H1 (cell line): Measurements from ENCODE around the gene PSORS1C2. TPM values are rescaled to one million over a fixed set of nuclear protein-coding genes. Genes with fewer than 3 reads are reported as not detected.

Experiments used
- CTCF ChIA-PET: fragments of 300-600 bp; sonication (Branson Sonifier 250); formaldehyde crosslinking; loops from one replicate; lab custom pipeline; 2021; ENCODE audit not compliant: partially characterized antibody; lab: Charles Lee
- POLR2A ChIA-PET: fragments of 300-600 bp; sonication (Branson Sonifier 250); formaldehyde crosslinking; loops from one replicate; lab custom pipeline; 2021; ENCODE audit warnings: inconsistent platforms; ENCODE audit not compliant: partially characterized antibody; lab: Charles Lee
- DNase-seq, 2 experiments: peaks; one replicate each; pipeline versions ENCODE4 v3.0.0 to v3.0.0-alpha.2; 2010 to 2022; ENCODE audit warnings: low spot score in 2 of 2, low read depth in 1 of 2, mixed read lengths in 1 of 2
- FAIRE-seq: peaks from 2 replicates; lab custom pipeline; 2011; peaks lifted over from hg19 to GRCh38; lab: Jason Lieb, UNC
- H2AFZ ChIP-seq: 2 replicates; pipeline ENCODE4 v1.8.1; 2012; ENCODE audit warnings: low read length, inconsistent platforms
- H2AK5ac ChIP-seq: 2 replicates; pipeline ENCODE4 v1.6.1; 2013; ENCODE audit warnings: low read depth, low read length
- H2BK120ac ChIP-seq: replicated peaks from 2 replicates; pipeline ENCODE3; 2013; ENCODE audit warnings: low read depth, low read length, inconsistent platforms
- H2BK12ac ChIP-seq: 2 replicates; pipeline ENCODE4 v1.6.1; 2013; ENCODE audit warnings: low read depth, low read length
- H2BK15ac ChIP-seq: 2 replicates; pipeline ENCODE4 v1.6.1; 2013; ENCODE audit warnings: low read length
- H2BK20ac ChIP-seq: 2 replicates; pipeline ENCODE4 v1.6.1; 2013; ENCODE audit warnings: low read length
- H2BK5ac ChIP-seq: 2 replicates; pipeline ENCODE4 v1.6.1; 2013; ENCODE audit warnings: low read depth, low read length
- H3K14ac ChIP-seq: 2 replicates; pipeline ENCODE4 v1.6.1; 2013; ENCODE audit warnings: inconsistent platforms; ENCODE audit not compliant: insufficient read length
- H3K18ac ChIP-seq: 2 replicates; pipeline ENCODE4 v1.6.1; 2013; ENCODE audit warnings: low read length; ENCODE audit errors: extremely low read depth
- H3K23ac ChIP-seq: 2 replicates; pipeline ENCODE4 v1.6.1; 2013; ENCODE audit warnings: inconsistent platforms; ENCODE audit not compliant: insufficient read length
- H3K23me2 ChIP-seq: 2 replicates; pipeline ENCODE4 v1.6.1; 2013; ENCODE audit warnings: low read depth, low read length
- H3K27ac ChIP-seq: 2 replicates; pipeline ENCODE4 v1.6.1; 2011; ENCODE audit warnings: low read depth, low read length, inconsistent platforms
- H3K27me3 ChIP-seq, 4 experiments: replicated peaks in 1 of 4; 1 replicate in 1 of 4; 2 replicates in 3 of 4; pipeline versions ENCODE4 v1.6.1 to v1.8.1; 2011 to 2013; ENCODE audit warnings: low read length in 3 of 4, mild to moderate bottlenecking in 3 of 4, inconsistent platforms in 2 of 4, mixed read lengths in 2 of 4, moderate library complexity in 1 of 4; ENCODE audit not compliant: control insufficient read depth in 3 of 4, insufficient read depth in 3 of 4; ENCODE audit errors: extremely low read depth in 1 of 4
- H3K36me3 ChIP-seq, 4 experiments: 2 replicates each; pipeline versions ENCODE4 v1.6.1 to v1.8.1; 2011 to 2013; ENCODE audit warnings: mild to moderate bottlenecking in 4 of 4, low read length in 3 of 4, moderate library complexity in 2 of 4, control low read depth in 1 of 4, inconsistent platforms in 1 of 4; ENCODE audit not compliant: insufficient read depth in 4 of 4, control insufficient read depth in 2 of 4
- H3K4ac ChIP-seq: replicated peaks from 2 replicates; pipeline ENCODE3; 2013; ENCODE audit warnings: low read length, low read depth, mixed read lengths, inconsistent platforms; ENCODE audit not compliant: insufficient read length
- H3K4me1 ChIP-seq, 4 experiments: replicated peaks in 1 of 4; 1 replicate in 1 of 4; 2 replicates in 3 of 4; pipeline versions ENCODE4 v1.6.1 to v1.8.1; 2011 to 2013; ENCODE audit warnings: low read length in 3 of 4, inconsistent platforms in 2 of 4, mixed read lengths in 1 of 4; ENCODE audit not compliant: insufficient read depth in 4 of 4, control insufficient read depth in 3 of 4
- H3K4me2 ChIP-seq, 2 experiments: 2 replicates each; pipeline versions ENCODE4 v1.6.1 to v1.8.1; 2011 to 2013; ENCODE audit warnings: low read depth in 2 of 2, low read length in 2 of 2, control low read depth in 1 of 2, inconsistent platforms in 1 of 2, mild to moderate bottlenecking in 1 of 2; ENCODE audit not compliant: insufficient read depth in 1 of 2
- H3K4me3 ChIP-seq, 4 experiments: fragments of 200-600, 300-600 bp in 1 of 4; sonication (generic), shearing (Covaris generic), sonication (Bioruptor Twin) in 1 of 4; 2 replicates each; pipeline versions ENCODE4 v1.5.1 to v1.8.1; 2011 to 2016; ENCODE audit warnings: low read length in 4 of 4, low read depth in 3 of 4, control low read depth in 2 of 4, inconsistent platforms in 2 of 4, mild to moderate bottlenecking in 2 of 4, mixed read lengths in 1 of 4, moderate library complexity in 1 of 4; ENCODE audit not compliant: insufficient read depth in 2 of 4; ENCODE audit errors: extremely low read depth in 1 of 4
- H3K56ac ChIP-seq: replicated peaks from 2 replicates; pipeline ENCODE3; 2013; ENCODE audit warnings: low read depth, mild to moderate bottlenecking, mixed read lengths, low read length, inconsistent platforms; ENCODE audit not compliant: insufficient read length
- H3K79me1 ChIP-seq: 2 replicates; pipeline ENCODE4 v1.6.1; 2013; ENCODE audit warnings: low read depth, low read length, control low read depth
- H3K79me2 ChIP-seq, 2 experiments: 2 replicates each; pipeline versions ENCODE4 v1.6.1 to v1.8.1; 2012 to 2013; ENCODE audit warnings: low read length in 2 of 2, mild to moderate bottlenecking in 2 of 2, inconsistent platforms in 1 of 2; ENCODE audit not compliant: insufficient read depth in 2 of 2, control insufficient read depth in 1 of 2
- H3K9ac ChIP-seq, 4 experiments: replicated peaks in 1 of 4; 1 replicate in 1 of 4; 2 replicates in 3 of 4; pipeline versions ENCODE4 v1.6.1 to v1.8.1; 2011 to 2013; ENCODE audit warnings: low read depth in 3 of 4, low read length in 3 of 4, control low read depth in 2 of 4, mild to moderate bottlenecking in 2 of 4, moderate library complexity in 2 of 4, inconsistent platforms in 1 of 4; ENCODE audit errors: extremely low read depth in 1 of 4
- H3K9me3 ChIP-seq, 2 experiments: 2 replicates each; pipeline versions ENCODE4 v1.6.1 to v1.8.1; 2012 to 2013; ENCODE audit warnings: mild to moderate bottlenecking in 2 of 2, moderate library complexity in 2 of 2, control low read depth in 1 of 2, inconsistent platforms in 1 of 2, low read depth in 1 of 2, low read length in 1 of 2, mixed read lengths in 1 of 2; ENCODE audit not compliant: insufficient read depth in 2 of 2
- H4K20me1 ChIP-seq, 2 experiments: replicated peaks in 1 of 2; 2 replicates each; pipeline versions ENCODE3 to v1.8.1; 2011 to 2013; ENCODE audit warnings: inconsistent platforms in 2 of 2, low read length in 2 of 2, mild to moderate bottlenecking in 1 of 2; ENCODE audit not compliant: insufficient read depth in 2 of 2, control insufficient read depth in 1 of 2
- H4K5ac ChIP-seq: 2 replicates; pipeline ENCODE4 v1.6.1; 2013; ENCODE audit warnings: low read length, low read depth, mixed read lengths, inconsistent platforms; ENCODE audit not compliant: insufficient read length
- H4K8ac ChIP-seq: 2 replicates; pipeline ENCODE4 v1.8.0; 2013; ENCODE audit warnings: mild to moderate bottlenecking, moderate library complexity, low read length, inconsistent platforms; ENCODE audit not compliant: insufficient read depth; ENCODE audit errors: extremely low read depth
- H4K91ac ChIP-seq: replicated peaks from 2 replicates; pipeline ENCODE3; 2013; ENCODE audit warnings: low read length, mixed read lengths, inconsistent platforms; ENCODE audit not compliant: insufficient read length
- GTF2F1 ChIP-seq: IDR thresholded peaks from 2 replicates; pipeline ENCODE4 v1.6.1; 2012; ENCODE audit warnings: low read depth, low read length, improper control_type of control experiment, borderline replicate concordance
- WGBS, 2 experiments: shearing (Covaris generic) in 1 of 2; methylation state at CpG; one replicate each; pipeline versions ENCODE4 v1.1.6 to v1.1.7; 2013 to 2015; ENCODE audit warnings: low lambda C conversion rate in 2 of 2, mixed read lengths in 2 of 2, inconsistent platforms in 1 of 2, low coverage in 1 of 2, missing lambda C conversion rate in 1 of 2; ENCODE audit not compliant: insufficient replicate concordance in 2 of 2, insufficient coverage in 1 of 2, insufficient read length in 1 of 2; ENCODE audit errors: extremely low coverage in 1 of 2, missing lambda C conversion rate in 1 of 2; 5-methylcytosine and 5-hydroxymethylcytosine counted together
- polyA plus RNA-seq, 7 experiments: library from polyadenylated mRNA; depleted of rRNA in 3 of 7; stranded (reverse) in 5 of 7; unstranded in 2 of 7; fragments of >200 nt in 5 of 7; fragments of 200-250 nt in 2 of 7; gene quantifications; 1 replicate in 5 of 7; 2 replicates in 1 of 7; 4 replicates in 1 of 7; pipeline versions ENCODE4 v1.2.1 to v1.2.3, GENCODE V29; 2011 to 2013; ENCODE audit warnings: missing spikeins in 2 of 7, mixed read lengths in 2 of 7
- total RNA-seq: library from RNA; stranded (reverse); fragmentation: NEBNext Ultra II Directional; extraction: Animal tissue kit (Norgen Biotek cat#: 25700); gene quantifications from 2 replicates; pipeline ENCODE4 v1.2.1, GENCODE V29; 2021

PSORS1C2 gene
- total and polyA plus RNA-seq, 2 of the 8 experiments (the other 6 are each of a cell fraction or from before 2014, with no cell fraction given) = 0.11 TPM; not detected in 1

DNA sequence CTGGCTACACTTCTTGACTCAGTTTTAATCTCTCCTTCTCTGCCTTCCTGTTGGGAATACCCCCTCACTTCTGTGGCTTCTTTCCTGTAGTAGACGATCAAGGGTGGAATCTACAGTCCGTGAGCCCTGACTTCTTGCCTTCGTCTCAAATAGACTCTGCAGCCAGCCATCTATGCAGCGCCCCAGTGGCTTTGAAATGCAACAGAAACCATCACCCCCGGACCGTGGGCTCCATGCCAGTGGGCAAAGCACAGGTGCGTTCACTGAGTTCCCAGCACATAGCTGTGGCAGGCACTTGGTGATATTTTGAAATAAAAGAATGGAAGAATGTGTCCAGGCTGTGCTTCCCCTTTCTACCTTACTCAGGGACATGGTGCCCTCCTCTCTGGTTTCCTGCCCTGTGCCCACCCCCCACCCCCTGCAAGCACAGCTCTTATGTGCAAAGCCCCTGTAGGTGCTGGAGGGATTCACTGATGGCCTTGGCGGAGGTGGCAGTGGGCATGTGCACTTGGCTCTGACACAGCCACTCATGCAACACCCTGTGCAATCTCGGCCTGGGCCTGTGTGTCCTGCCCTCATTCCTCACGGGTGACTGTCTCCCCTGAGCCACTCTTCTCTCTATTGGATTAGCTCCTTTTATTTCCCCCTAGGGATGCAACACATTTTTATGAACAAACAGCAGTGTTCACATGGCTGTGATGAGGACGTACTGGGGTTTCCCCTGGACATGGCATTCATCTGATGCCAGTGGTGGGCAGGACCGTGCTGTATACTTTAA, 13.1 kb downstream of the PSORS1C2 start:
- FAIRE-seq (no peak), DNase-seq (no peak)

More for the DNA sequence above, 13.1 kb downstream of the PSORS1C2 start:
- POLR2A ChIA-PET = interaction anchor here (68.5 kb wide), 1 partner anchor 43 kb away, joined by 2251 read pairs; the partner anchor contains the start of genes CCHCR1, POU5F1, PSORS1C2 and TCF19
- 93% methylated on average over 12 of the region's 12 CpGs; no CpG with 5 or more reads in 1 of the 2 experiments for WGBS, 2 experiments
- no peaks in the 10 kb centered on the region for H4K20me1 ChIP-seq
- H2BK120ac ChIP-seq = no peak overlapping the region
- H3K56ac ChIP-seq = no peak overlapping the region
- CTCF ChIA-PET = interaction anchor here (0.6 to 13.5 kb wide), 11 partner anchors 11 to 447 kb away, joined by 3 to 187 read pairs (median 11); partner anchors contain the start of genes C6orf15, PSORS1C1, PSORS1C2 and TCF19
- no peak overlapping the region for H3K9ac ChIP-seq
- no peaks in the 10 kb centered on the region for H3K79me1 ChIP-seq
- no peak overlapping the region for H3K18ac ChIP-seq
- H2BK20ac ChIP-seq = peak overlapping the region; percentile 34; the same call in 1 of the 2 replicates
- H2BK5ac ChIP-seq = no peak overlapping the region
- H3K36me3 ChIP-seq = no peaks in the 10 kb centered on the region
- no peak for TF ChIP-seq GTF2F1
- TF ChIP-seq, all 59 proteins: peak for 0
- H3K27me3 ChIP-seq = no peaks in the 10 kb centered on the region; a peak in 1 of 7 replicates
- H2AFZ ChIP-seq = peak overlapping the region; percentile 88; the same call in 1 of the 2 replicates
- peak overlapping the region; percentile 67 for H4K91ac ChIP-seq
- no peak overlapping the region for H3K23ac ChIP-seq
- no peak overlapping the region for H3K14ac ChIP-seq
- no peak overlapping the region for H3K4ac ChIP-seq
- no peak overlapping the region for H3K4me3 ChIP-seq
- no peaks in the 10 kb centered on the region for H3K9me3 ChIP-seq
- H3K4me1 ChIP-seq = peaks cover 0 to 3% (median 0%) of the 10 kb centered on the region in 4 experiments; a peak in 2 of 7 replicates
- no peak overlapping the region; the same call in 1 of the 2 replicates for H2AK5ac ChIP-seq
- no peaks in the 10 kb centered on the region for H3K79me2 ChIP-seq
- H2BK12ac ChIP-seq = no peak overlapping the region
- H3K4me2 ChIP-seq = no peak overlapping the region
- peak overlapping the region; percentile 96 for H2BK15ac ChIP-seq
- H3K23me2 ChIP-seq = no peaks in the 10 kb centered on the region
- no peak overlapping the region for H3K27ac ChIP-seq
- H4K5ac ChIP-seq = no peak overlapping the region
- H4K8ac ChIP-seq = peak overlapping the region; percentile 45; the same call in 1 of the 2 replicates
